Right ventricle myocardium superior (tissue), 1 donor: ENCODE measurements around the gene TARS2. TPM values are rescaled to one million over a fixed set of nuclear protein-coding genes. Genes with fewer than 3 reads are reported as not detected.
A peak's percentile ranks its signal among the peaks of the same experiment; 100 is the strongest.

Experiments
- ATAC-seq: fragments of 200-7000 bp; cut with Tn5 transposase; one replicate; pipeline ENCODE4 v1.9.1; 2020; ENCODE audit warnings: mild to moderate bottlenecking; ENCODE audit not compliant: poor library complexity
- DNase-seq: peaks from one replicate; pipeline ENCODE4 v3.0.0-alpha.2; 2020
- intact Hi-C: fragments of 100-400 bp; cut with DNase I; formaldehyde crosslinking; loops from one replicate; pipeline ENCODE4 v1.11.2; 2022
- total RNA-seq: library from RNA; stranded (reverse); fragmentation: NEBNext Ultra II Directional; extraction: Animal tissue kit (Norgen Biotek cat#: 25700); gene quantifications from one replicate; pipeline ENCODE4 v1.2.1, GENCODE V29; 2021
- donor health status: DM: no; HTN: yes; CAD: no; lungs with severe emphysema.

The TARS2 gene
- total RNA-seq, 1 donor from 2014 or later, result 28.0 TPM

GRCh38 chr1:150493175-150493574 lies 6.0 kb downstream of the TARS2 start:
- no peak for ATAC-seq
- intact Hi-C loops, result no loop called here
- no peak for DNase-seq

GRCh38 chr1:150498342-150498741 lies 11.1 kb downstream of the TARS2 start:
- no peak for ATAC-seq
- DNase-seq, result no peak
- intact Hi-C loops, result no loop called here

- DNase-seq, result peak; percentile 23
- intact Hi-C loops, result no loop called here
- ATAC-seq, result no peak
Measured at GRCh38 chr1:150505431-150505830, 18.2 kb downstream of the TARS2 start.

GRCh38 chr1:150507912-150508864 lies 21.0 kb downstream of the TARS2 start, which contains the start of gene ECM1:
ECM1 (plus strand) TSS chr1:150508109; CDS start chr1:150508210, 101 bp downstream.
- DNase-seq, result peak; percentile 69
- intact Hi-C loops, result no loop called here
- ATAC-seq, result peak; percentile 87

GRCh38 chr1:150508982-150509381 lies 21.8 kb downstream of the TARS2 start:
- ATAC-seq (peak; percentile 22), DNase-seq (peak; percentile 4)

GRCh38 chr1:150511551-150511950 lies 24.3 kb downstream of the TARS2 start:
- intact Hi-C loops, result no loop called here
- DNase-seq (peak; percentile 31), ATAC-seq (no peak)

More at GRCh38 chr1:150508982-150509381, 21.8 kb downstream of the TARS2 start:
- intact Hi-C loops, result no loop called here

GRCh38 chr1:150511985-150512660 lies 24.9 kb downstream of the TARS2 start:
- DNase-seq (peak; percentile 32), ATAC-seq (no peak)
- intact Hi-C loops, result no loop called here

GRCh38 chr1:150512846-150513245 lies 25.6 kb downstream of the TARS2 start:
- ATAC-seq (no peak), DNase-seq (peak; percentile 8)
- intact Hi-C loops, result no loop called here

- intact Hi-C loops, result no loop called here
Measured at GRCh38 chr1:150513351-150513791, 26.2 kb downstream of the TARS2 start.

GRCh38 chr1:150514260-150514659 lies 27.0 kb downstream of the TARS2 start:
- intact Hi-C loops, result no loop called here
- DNase-seq, result peak; percentile 35
- ATAC-seq, result no peak

More at GRCh38 chr1:150513351-150513791, 26.2 kb downstream of the TARS2 start:
- ATAC-seq (no peak), DNase-seq (peak; percentile 27)

GRCh38 chr1:150514913-150515327 lies 27.7 kb downstream of the TARS2 start:
- ATAC-seq (peak; percentile 17), DNase-seq (no peak)
- intact Hi-C loops, result no loop called here

GRCh38 chr1:150515328-150516049 lies 28.3 kb downstream of the TARS2 start, which contains the start of gene FALEC:
FALEC (plus strand) TSS chr1:150515752.
- intact Hi-C loops, result no loop called here
- ATAC-seq (peak; percentile 99), DNase-seq (peak; percentile 99)

- ATAC-seq (peak; percentile 1), DNase-seq (no peak)
- intact Hi-C loops, result no loop called here
Measured at GRCh38 chr1:150516050-150516591, 28.9 kb downstream of the TARS2 start.

- intact Hi-C loops, result no loop called here
- no peak for ATAC-seq
- no peak for DNase-seq
Measured at GRCh38 chr1:150516616-150517015, 29.4 kb downstream of the TARS2 start.

- ATAC-seq, result no peak
- no peak for DNase-seq
- intact Hi-C loops, result no loop called here
Measured at GRCh38 chr1:150521196-150521968, 34.2 kb downstream of the TARS2 start.

- intact Hi-C loops, result no loop called here
- no peak for ATAC-seq
- no peak for DNase-seq
Measured at GRCh38 chr1:150525348-150525747, 38.1 kb downstream of the TARS2 start.

GRCh38 chr1:150528196-150528595 lies 41.0 kb downstream of the TARS2 start:
- no peak for ATAC-seq
- DNase-seq, result no peak
- intact Hi-C loops, result no loop called here

GRCh38 chr1:150529017-150529416 lies 41.8 kb downstream of the TARS2 start:
- intact Hi-C loops, result no loop called here
- DNase-seq (peak; percentile 11), ATAC-seq (peak; percentile 23)
